ENCODE measurements around the gene IL17RD.
A peak's percentile ranks its signal among the peaks of the same experiment; 100 is the strongest.

Gene IL17RD

GRCh38 chr3:57130571-57131209 lies 34.5 kb downstream of the IL17RD start:
- no peak for DNase-seq (ENCODE audit: low read depth in 3 of 3)

GRCh38 chr3:57128826-57129667 lies 36.1 kb downstream of the IL17RD start:
- DNase-seq (ENCODE audit: low read depth in 3 of 3) = no peak

DNA sequence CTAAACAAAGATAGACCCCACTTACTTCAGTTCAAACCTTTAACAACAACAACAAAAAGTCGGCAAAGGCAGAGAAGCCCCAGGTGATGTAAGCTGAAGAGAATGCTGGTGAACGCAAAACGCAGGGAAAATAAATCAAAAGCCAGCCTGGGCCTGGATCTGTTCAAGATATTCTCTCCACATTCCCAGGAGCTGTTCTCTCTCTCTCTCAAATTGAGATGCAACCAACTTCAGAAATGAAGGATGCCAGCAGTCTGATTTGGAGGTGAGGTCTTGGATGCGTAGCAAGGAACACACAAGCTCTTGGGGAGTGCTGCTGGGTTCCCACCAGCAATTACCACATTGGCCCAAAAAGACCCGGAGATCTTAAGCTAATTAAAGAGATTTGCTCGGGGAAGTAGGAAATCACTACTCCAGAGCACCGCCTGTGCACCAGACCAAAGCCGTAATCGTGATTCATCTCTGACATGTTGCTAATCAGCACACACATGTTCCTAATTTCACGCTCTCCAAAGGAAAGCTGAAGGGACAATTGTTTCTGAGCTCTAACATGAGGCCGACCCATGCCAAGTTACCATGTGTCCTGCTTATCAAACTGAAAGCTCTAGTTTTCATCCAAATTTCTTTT lies 37.1 kb downstream of the IL17RD start:
- no peak for DNase-seq (ENCODE audit: low read depth in 3 of 3)

DNA sequence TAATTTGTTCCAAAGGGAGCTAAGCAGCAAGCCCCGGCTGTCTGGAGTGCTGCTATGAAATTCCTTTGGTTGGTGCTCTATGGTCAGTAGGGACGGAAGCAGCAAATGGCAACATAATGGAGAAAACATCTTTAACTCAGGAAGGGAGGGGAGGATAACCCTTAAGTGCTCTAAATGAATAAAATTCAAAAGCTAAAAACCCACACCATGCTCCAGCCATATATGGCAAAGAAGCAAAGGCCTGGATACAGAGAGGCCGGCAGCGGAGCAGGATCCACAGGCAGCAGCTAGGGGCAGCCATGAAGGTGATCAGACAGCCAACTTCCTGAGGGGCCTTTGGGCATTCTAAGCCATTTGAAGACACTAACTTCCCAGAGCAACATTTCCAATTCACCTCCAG lies 38.9 kb downstream of the IL17RD start:
- DNase-seq (ENCODE audit: low read depth in 3 of 3) = no peak

DNA sequence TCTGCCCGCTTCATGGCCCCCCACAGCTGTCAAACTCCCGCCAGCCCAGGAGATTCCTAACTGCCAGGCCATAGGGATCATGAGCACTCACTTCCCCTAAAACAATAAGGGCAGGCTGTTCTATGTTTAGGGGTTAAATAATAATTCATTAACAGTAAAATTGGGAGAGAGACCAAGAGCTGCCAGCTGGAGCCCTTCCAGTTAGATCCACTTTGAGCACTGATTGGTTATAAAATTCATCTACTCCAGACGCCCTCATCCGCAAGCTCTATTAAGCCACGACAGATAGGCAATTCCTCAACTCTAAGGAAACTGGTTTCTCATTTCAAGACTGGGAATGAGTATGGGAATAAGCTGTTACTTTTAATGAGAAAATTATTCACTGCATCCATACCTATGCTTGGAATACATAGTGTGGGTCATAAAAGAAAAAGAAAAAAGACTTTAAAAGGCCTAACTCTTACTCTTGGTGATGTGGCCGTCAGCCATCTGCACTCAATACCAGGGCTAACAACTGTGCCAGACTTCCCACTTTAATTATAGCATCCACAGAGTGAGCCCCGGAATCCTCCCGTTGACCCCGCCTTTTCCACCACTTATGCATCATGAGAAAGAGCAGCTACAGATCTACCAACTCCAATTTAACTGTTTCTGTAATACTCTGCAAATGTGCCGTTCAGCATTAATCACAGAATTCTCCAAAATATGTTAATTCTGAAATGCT lies 44.5 kb downstream of the IL17RD start:
- DNase-seq (ENCODE audit: low read depth in 3 of 3) = no peak

DNA sequence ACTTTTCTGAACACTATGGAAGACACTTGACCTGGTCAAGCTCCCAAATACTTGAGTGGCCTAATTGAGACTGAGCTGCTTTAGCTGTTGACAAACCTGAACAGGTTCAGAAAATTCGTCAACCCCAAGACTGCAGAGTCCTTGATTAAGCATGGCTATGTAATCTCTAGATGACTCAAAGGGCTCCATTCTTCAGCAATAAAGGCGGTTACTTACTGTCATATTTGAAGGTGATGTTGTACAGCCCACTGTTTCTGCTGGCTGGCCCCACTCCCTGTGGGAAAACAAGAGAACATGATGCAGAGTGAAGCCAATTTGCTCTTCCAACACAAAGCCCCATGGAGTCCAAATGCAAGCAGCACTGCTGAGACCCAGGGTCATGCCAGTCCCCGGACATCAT lies 45.1 kb downstream of the IL17RD start:
- DNase-seq (ENCODE audit: low read depth in 3 of 3) = no peak

GRCh38 chr3:57118254-57118653 lies 46.9 kb downstream of the IL17RD start:
- DNase-seq (ENCODE audit: low read depth in 3 of 3) = no peak

- DNase-seq (ENCODE audit: low read depth in 3 of 3) = no peak
Measured at GRCh38 chr3:57116501-57116900, 48.7 kb downstream of the IL17RD start.

GRCh38 chr3:57112206-57112605 lies 52.9 kb downstream of the IL17RD start:
- DNase-seq (ENCODE audit: low read depth in 3 of 3) = no peak

- DNase-seq (ENCODE audit: low read depth in 3 of 3) = no peak
Measured at GRCh38 chr3:57110798-57111197, 54.4 kb downstream of the IL17RD start.

GRCh38 chr3:57110214-57110613 lies 54.9 kb downstream of the IL17RD start:
- DNase-seq (ENCODE audit: low read depth in 3 of 3) = no peak

DNA sequence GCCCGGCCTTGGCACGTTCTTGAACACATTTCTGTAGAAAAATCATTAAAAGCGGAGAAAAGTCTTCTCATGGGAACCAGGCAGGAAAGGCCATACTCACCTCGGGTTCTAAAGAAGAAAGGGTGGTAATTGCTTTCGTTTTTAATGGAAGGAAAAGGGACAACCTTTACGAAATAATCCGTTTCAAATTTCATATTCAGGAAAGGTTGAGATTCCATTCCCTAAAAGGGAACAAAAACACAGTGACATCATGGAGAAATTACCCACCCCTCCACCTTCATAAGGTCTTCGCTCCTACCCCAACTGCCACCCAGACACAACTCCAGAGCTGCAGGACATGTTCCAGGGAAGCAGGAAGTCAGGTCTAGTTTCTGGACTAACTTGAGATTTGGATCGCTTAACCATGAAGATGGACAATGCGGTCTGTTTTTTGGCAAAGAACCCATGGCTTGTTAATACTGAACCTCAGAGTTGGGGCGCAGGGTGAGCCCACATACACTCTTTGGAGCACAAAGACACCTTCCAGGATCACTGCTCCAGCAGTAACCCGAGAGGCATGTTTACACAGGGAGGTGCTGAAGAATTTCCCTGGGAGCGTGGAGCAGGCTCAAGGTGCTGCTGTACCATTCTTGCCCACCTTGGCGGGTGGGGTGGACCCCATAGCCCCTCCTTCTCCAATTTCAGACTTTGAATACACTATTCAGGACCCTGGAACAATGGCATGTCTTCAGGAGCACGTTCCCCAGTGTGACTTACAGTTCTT lies 55.5 kb downstream of the IL17RD start:
- DNase-seq (ENCODE audit: low read depth in 3 of 3) = no peak

DNA sequence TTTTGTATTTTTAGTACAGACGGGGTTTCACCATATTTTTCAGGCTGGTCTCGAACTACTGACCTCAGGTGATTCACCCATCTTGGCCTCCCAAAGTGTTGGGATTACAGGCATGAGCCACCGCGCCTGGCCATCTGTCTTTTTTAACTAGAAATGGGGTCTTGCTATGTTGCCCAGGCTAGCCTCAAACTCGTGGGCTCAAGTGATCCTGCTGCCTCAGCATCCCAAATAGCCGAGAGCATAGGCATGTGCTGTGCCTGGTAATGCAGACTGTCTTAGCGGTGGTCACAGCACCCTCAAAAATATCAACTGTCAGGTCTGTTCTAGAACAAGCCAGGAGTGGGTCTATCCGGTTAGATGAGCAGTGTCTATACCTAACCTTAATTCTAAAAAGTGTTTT lies 56.5 kb downstream of the IL17RD start:
- DNase-seq (ENCODE audit: low read depth in 3 of 3) = no peak

DNA sequence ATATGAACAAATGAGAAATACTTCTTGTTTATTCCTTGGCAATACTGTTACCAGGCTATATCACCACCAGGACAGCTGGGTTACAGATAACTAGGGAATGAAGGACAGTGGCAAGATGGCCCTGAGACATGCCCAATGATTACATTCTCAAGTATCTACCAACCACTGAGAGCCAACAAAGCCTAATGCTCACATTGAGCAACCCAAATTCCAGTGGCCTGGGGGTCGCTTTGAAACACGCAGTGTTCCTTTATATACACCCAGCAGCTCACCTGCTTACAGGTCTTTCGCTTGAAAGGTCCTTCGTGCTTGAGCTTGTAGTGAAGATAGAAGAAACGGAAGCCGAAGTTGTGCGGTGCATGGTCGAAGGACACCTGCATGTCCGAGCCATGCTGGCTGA lies 59.6 kb downstream of the IL17RD start:
- DNase-seq (ENCODE audit: low read depth in 3 of 3) = no peak

- peak in 2 of 3 experiments; percentile 19 to 29 for DNase-seq (ENCODE audit: low read depth in 3 of 3)
Measured at GRCh38 chr3:57100046-57100695, 65.0 kb downstream of the IL17RD start.

DNA sequence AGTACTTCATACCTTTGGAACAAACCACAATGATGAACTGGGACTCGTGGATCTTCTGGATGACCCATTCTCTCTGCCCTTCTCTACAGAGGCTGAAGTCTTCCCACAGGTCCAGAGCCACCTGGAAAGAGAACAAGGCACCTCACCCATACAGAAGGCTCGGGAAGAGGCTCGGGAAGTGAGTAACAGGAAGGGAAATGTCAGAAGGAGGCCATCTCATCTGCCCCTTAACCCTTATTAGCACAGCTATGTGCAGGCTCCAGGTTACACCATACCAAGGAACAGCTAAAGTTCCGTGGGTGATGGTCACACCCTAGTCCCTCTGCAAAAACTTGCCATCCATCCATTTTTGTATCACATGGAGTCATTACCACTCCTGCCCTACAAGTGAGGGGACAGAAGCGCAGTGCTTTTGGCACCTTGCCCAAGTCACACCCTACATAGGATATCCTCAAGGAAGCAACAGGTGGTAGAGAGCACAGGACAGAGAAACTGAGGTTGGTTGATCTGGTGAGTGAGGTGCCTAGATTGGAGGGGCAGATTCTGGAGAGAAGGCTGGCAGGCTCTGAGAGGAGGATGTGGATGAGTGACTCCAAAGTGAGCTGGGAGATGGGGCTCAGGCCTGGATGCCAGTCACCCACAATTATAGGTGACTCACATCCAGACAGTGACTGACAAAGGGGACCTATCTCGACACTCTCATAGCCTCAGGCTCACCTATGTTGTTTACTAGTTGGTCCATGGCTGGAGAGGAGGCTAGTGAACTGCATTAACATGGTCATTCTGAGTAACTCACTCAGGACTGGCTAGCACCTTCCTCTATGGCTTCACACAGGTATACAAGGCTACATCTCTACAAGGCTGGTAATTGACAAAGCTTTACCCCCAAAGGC lies 66.5 kb downstream of the IL17RD start:
- DNase-seq (ENCODE audit: low read depth in 3 of 3) = no peak

DNA sequence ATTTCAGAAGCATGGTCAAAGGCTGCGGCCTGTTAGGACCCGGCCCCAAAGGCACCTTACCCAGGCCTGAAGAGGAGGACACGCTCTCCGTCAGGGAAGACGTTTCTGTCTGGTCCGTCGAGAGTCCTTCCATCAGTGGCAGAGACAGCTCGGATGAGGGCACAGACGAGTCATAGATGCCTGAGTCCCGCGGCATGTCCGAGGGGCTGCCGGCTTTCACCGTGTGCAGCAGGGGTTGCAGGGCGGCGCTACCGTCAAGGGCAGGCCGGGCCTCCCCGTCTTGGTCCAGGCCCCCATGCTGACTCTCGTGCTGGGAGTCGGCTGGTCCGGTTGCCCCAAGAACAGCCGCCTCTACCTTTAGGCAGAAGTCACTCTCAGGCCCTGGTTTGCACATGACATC lies 67.6 kb downstream of the IL17RD start:
- DNase-seq (ENCODE audit: low read depth in 3 of 3) = no peak

DNA sequence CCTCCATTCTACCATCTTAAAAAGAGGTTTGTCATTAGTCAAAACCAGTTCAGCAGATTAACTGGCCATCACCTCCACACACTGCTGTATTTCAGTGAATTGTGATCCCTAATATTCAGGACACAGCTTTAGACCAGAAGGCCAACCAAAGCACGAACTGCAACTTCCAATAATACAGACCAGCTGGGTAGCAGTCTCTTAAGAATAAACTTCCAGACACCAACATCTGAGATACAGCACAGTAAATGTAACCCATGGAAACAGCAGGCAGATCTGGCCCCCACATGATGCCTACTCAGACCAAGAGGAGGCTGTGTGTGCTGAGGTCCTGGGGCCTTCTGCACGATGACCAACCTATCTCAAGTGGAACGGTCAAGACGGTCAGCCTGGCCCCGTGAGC lies 69.8 kb downstream of the IL17RD start:
- no peak for DNase-seq (ENCODE audit: low read depth in 3 of 3)

DNA sequence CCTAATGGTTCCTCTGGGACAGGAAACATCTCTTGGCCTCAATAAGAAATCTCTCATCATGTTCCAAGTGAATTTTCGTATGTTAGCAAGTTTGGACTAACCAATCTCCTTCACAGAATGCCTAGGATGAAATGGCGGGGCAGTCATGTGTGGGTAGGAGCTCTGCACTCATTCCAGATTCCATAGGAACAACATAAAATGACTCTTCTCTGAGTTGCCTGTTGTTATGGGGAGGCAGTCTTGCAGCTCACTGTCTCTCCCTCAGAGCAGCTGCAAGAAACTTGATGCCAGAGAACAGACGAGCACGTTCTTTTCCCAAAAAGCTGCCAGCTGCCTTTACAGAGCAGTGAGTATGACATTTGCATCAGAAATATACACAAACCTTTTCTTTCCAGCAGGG lies 70.6 kb downstream of the IL17RD start:
- no peak for DNase-seq (ENCODE audit: low read depth in 3 of 3)

GRCh38 chr3:57093971-57094535 lies 71.1 kb downstream of the IL17RD start:
- DNase-seq (ENCODE audit: low read depth in 3 of 3) = no peak
